Epithelial cell of proximal tubule (primary cell): ENCODE measurements around the gene ZBED4. TPM values are rescaled to one million over a fixed set of nuclear protein-coding genes. Genes with fewer than 3 reads are reported as not detected.

Experiments used
- DNase-seq: peaks from one replicate; pipeline ENCODE4 v3.0.0-alpha.2; 2011; ENCODE audit warnings: low read depth
- H3K4me3 ChIP-seq: 2 replicates; pipeline ENCODE4 v1.5.1; 2011; ENCODE audit warnings: low read depth, mild to moderate bottlenecking, low read length
- CTCF ChIP-seq: conservative IDR thresholded peaks from 2 replicates; pipeline ENCODE4 v1.5.1; 2012; ENCODE audit warnings: low read depth, mild to moderate bottlenecking, low read length
- total RNA-seq: library from RNA; depleted of rRNA; stranded (reverse); fragments of >200 nt; gene quantifications from 2 replicates; pipeline ENCODE4 v1.2.3, GENCODE V29; 2015

The ZBED4 gene
- total RNA-seq, 1 donor from 2014 or later = 14.5 TPM

GRCh38 chr22:49856343-49856742 lies 2.7 kb downstream of the ZBED4 start:
- no peak overlapping the region for H3K4me3 ChIP-seq
- no peak for DNase-seq
- no peak for TF ChIP-seq CTCF

GRCh38 chr22:49856766-49857618 lies 3.3 kb downstream of the ZBED4 start:
- DNase-seq = no peak
- TF ChIP-seq CTCF = no peak
- H3K4me3 ChIP-seq = no peak overlapping the region

DNA sequence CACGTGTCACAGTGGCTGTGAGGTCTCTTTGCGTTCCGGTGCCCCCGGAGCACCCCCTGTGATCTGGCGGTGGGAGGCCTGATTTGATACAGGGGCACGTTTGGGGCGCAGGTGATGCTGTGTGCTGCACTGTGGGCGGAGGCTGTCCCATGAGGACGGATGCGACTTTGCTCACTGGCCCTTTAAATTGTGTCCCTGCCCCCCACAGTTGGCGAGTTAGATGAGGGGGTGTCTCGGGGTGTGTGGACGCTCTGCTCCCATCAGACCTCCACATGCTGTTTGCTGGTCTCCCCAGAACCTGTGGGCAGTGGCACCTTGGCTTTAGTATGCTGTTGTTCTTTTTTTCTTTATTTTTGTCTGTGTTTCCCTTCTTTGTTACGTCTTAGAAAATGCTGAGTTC lies 5.2 kb downstream of the ZBED4 start:
- no peak for DNase-seq
- no peak for TF ChIP-seq CTCF

DNA sequence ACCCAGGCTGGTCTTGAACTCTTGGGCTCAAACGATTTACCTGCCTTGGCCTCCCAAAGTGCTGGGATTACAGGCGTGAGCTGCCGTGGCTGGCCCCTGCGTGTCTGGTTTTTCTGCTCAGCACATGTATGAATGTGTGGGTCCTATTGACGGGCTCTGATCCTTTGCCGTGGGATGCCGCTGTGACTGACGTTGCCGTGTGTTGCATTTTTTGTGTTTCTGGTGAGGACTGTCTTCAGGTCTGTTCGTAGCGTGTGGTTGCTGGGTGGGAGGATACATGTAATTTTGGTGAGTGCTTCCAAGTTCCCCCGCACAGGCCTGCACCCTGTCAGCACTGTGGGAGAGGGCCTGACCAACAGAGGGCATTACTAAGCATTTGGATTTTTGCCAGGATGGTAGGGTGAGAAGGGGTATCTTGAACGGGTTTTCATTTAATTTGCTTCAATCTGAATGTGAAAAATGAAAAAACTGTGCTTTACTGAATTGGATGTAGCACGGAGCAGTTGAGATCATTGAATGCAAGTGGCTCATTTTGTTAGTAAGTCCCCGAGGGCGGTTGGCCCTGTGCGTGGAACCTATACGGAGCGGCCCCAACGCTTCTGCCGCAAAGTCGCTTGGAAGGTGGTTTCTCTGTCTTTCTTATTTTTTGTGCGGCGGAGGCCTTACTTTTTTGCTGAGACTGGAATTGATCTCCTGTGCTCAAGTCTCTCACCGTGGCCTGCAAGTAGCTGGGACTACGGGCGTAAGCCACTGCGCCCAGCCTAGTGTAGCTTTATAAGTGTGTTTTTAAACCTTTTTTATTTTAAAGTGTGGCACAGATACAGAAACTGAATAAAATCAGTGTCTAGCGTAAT lies 8.2 kb downstream of the ZBED4 start:
- TF ChIP-seq CTCF = peak; percentile 13
- DNase-seq = no peak
- H3K4me3 ChIP-seq = no peak overlapping the region

More for the DNA sequence above, 5.2 kb downstream of the ZBED4 start:
- no peak overlapping the region for H3K4me3 ChIP-seq

DNA sequence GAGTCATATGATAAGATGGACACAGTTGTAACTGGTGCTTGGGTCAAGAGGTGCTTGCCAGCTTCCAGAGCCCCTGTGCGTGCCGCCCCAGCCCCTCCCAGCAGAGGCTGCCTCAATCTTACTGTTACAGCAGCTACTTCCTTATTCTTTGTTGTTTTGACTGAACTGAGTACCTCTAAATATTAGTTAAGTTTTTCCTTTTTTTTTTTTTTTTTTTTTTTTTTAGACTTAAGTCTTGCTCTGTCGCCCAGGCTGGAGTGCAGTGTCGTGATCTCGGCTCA lies 8.8 kb downstream of the ZBED4 start:
- no peak for TF ChIP-seq CTCF

DNA sequence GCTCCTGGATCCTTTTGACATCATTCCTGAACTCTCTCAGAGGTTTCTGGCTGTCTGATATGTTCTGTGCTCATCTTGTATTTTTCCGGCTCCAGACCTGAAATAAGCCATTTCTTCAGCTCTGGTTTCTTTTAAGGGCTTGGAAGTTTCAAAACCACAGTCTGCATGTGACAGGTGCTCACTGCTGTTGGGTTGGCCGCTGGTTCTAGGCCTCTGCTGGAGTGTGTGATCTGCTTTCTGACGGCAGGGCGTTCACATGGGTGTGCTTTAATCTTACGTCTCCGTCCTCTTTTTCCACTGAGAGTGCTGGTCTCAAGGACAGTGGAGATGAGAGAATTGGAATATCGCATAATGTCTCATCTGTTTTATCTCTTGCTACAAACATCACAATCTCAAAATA lies 10.3 kb downstream of the ZBED4 start:
- TF ChIP-seq CTCF = no peak
- H3K4me3 ChIP-seq = no peak overlapping the region
- DNase-seq = no peak

More for the DNA sequence above, 8.8 kb downstream of the ZBED4 start:
- no peak for DNase-seq
- no peak overlapping the region for H3K4me3 ChIP-seq
